ENCODE data around the gene AFF3. TPM values are rescaled to one million over a fixed set of nuclear protein-coding genes. Genes with fewer than 3 reads are reported as not detected.

The AFF3 gene
- total and polyA plus RNA-seq, 2 of the 4 experiments (the other 2 are of a cell fraction) = 12.9 to 14.3 TPM

DNA sequence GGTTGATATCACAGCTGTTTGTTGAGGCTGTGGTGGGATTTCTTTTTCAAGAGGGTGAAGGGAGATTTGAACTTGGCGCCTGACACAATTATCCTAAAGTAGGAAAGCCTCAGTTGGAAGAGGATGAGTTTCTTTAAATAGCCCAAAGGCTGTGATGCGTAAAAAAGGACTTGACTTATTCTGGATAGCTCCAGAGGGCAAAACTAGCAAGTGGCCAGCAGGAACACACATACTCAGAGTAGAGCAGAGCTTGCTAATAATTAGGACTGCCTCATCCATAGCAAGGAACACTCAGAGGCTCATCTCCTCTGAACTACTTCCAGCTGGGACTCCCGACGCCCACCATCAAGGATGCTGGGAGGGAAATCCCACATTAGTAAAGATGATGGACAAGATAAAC lies 74.0 kb downstream of the AFF3 start:
- H3K9me1 ChIP-seq (ENCODE audit: insufficient read depth, low read length) = peaks cover 6% of the 10 kb centered on the region
- no peak overlapping the region; the same call in 1 of the 2 replicates for H3K4ac ChIP-seq (ENCODE audit: low read depth, low read length)
- no peak overlapping the region for H4K8ac ChIP-seq (ENCODE audit: low read depth in 2 of 2, low read length in 2 of 2)
- peak overlapping the region; percentile 24; the same call in 1 of the 2 replicates for H2BK20ac ChIP-seq (ENCODE audit: low read depth, low read length)
- ChIA-PET CTCF (interaction anchor here (0.5 to 1.1 kb wide), 3 partner anchors 11 to 460 kb away, joined by 3 to 6 read pairs (median 3); no protein-coding TSS in a partner anchor), POLR2A (ENCODE audit: unreplicated experiment) (no interaction called here)
- no peaks in the 10 kb centered on the region for H3K27me3 ChIP-seq (ENCODE audit: control insufficient read depth, insufficient read depth, low read length)
- no peak overlapping the region for H3K4me2 ChIP-seq (ENCODE audit: low read depth, low read length)
- WGBS, 2 experiments (ENCODE audit: extremely low coverage in 2 of 2, insufficient read length in 1 of 2) = no CpG with 5 or more reads among the region's 4 CpGs
- dilution Hi-C loops (cut with HindIII; ENCODE audit: low sequenced_read_pairs, unreplicated experiment) = no loop called here
- H2BK15ac ChIP-seq (ENCODE audit: low read depth, low read length) = no peak overlapping the region; the same call in 2 of the 3 replicates
- no peak overlapping the region for H2BK5ac ChIP-seq (ENCODE audit: low read depth, low read length, poor library complexity, severe bottlenecking)
- no peak overlapping the region for H4K91ac ChIP-seq (ENCODE audit: insufficient read depth, low read depth, low read length)
- no peak overlapping the region for H3K27ac ChIP-seq (ENCODE audit: insufficient read depth, low read length)
- no peaks in the 10 kb centered on the region for H4K20me1 ChIP-seq (ENCODE audit: insufficient read depth, low read length)
- no peak overlapping the region for H3K23ac ChIP-seq (ENCODE audit: low read depth, low read length)
- peaks cover 10% of the 10 kb centered on the region; the same call in 1 of the 2 replicates for H3K36me3 ChIP-seq (ENCODE audit: control insufficient read depth, insufficient read depth, low read length)
- no peak overlapping the region for H3K4me3 ChIP-seq (ENCODE audit: insufficient read depth, low read depth, low read length)
- no peak overlapping the region for H2AFZ ChIP-seq (replicated peaks; ENCODE audit: low read length, poor library complexity)
- no TSS peak for BruUV-seq (replicated peaks)
- 0 out of 2 replicates have a peak overlapping the region, but pooled peaks have one; percentile 30 for H3K14ac ChIP-seq (replicated peaks; ENCODE audit: low read depth, low read length)
- H3K56ac ChIP-seq (ENCODE audit: extremely low read depth, insufficient read depth, low read length) = no peak overlapping the region
- no peak overlapping the region for H3K9ac ChIP-seq (ENCODE audit: low read depth, low read length)
- H3K18ac ChIP-seq (ENCODE audit: low read depth, low read length) = no peak overlapping the region
- intact Hi-C loops (cut with micrococcal nuclease) = no loop called here
- in situ Hi-C loops (cut with MboI; ENCODE audit: low sequenced_read_pairs) = no loop called here
- TF ChIP-seq FOS (IDR thresholded peaks at IDR 0.05; ENCODE audit: low read depth, low read length) (no peak), BHLHE40 (IDR thresholded peaks at IDR 0.05; ENCODE audit: low read depth, low read length) (no peak), MAZ (IDR thresholded peaks at IDR 0.05; ENCODE audit: borderline replicate concordance, low read depth, low read length) (no peak), MAFK (IDR thresholded peaks at IDR 0.05; ENCODE audit: low read depth, low read length) (no peak), POLR2A (IDR thresholded peaks at IDR 0.05; ENCODE audit: low read depth, low read length) (no peak), CTCF (conservative IDR thresholded peaks at IDR 0.05; ENCODE audit: low read depth, low read length) (no peak), MXI1 (IDR thresholded peaks at IDR 0.05; ENCODE audit: borderline replicate concordance, low read depth, low read length) (no peak), CEBPB (IDR thresholded peaks at IDR 0.05; ENCODE audit: low read depth, low read length) (no peak), CHD1 (IDR thresholded peaks at IDR 0.05; ENCODE audit: low read depth, low read length) (no peak), RAD21 (IDR thresholded peaks at IDR 0.05; ENCODE audit: low read length) (no peak), SMC3 (IDR thresholded peaks at IDR 0.05; ENCODE audit: low read depth, low read length) (no peak), RFX5 (IDR thresholded peaks at IDR 0.05; ENCODE audit: low read depth, low read length) (no peak), RCOR1 (IDR thresholded peaks at IDR 0.05; ENCODE audit: insufficient replicate concordance, low read length) (no peak), NFE2L2 (IDR thresholded peaks at IDR 0.05; ENCODE audit: low read depth, low read length) (no peak)
- TF ChIP-seq, protein P1, sequence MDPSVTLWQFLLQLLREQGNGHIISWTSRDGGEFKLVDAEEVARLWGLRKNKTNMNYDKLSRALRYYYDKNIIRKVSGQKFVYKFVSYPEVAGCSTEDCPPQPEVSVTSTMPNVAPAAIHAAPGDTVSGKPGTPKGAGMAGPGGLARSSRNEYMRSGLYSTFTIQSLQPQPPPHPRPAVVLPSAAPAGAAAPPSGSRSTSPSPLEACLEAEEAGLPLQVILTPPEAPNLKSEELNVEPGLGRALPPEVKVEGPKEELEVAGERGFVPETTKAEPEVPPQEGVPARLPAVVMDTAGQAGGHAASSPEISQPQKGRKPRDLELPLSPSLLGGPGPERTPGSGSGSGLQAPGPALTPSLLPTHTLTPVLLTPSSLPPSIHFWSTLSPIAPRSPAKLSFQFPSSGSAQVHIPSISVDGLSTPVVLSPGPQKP (IDR thresholded peaks at IDR 0.05; ENCODE audit: borderline replicate concordance, low read depth, low read length) = no peak
- TF ChIP-seq, protein P2, sequence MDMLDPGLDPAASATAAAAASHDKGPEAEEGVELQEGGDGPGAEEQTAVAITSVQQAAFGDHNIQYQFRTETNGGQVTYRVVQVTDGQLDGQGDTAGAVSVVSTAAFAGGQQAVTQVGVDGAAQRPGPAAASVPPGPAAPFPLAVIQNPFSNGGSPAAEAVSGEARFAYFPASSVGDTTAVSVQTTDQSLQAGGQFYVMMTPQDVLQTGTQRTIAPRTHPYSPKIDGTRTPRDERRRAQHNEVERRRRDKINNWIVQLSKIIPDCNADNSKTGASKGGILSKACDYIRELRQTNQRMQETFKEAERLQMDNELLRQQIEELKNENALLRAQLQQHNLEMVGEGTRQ (IDR thresholded peaks at IDR 0.05; ENCODE audit: low read depth, low read length) = no peak
- H3K79me1 ChIP-seq (ENCODE audit: low read depth in 1 of 2, low read length in 2 of 2) = peaks cover 28 to 48% of the 10 kb centered on the region in 2 experiments
- peaks cover 8% of the 10 kb centered on the region for H3K4me1 ChIP-seq (ENCODE audit: control insufficient read depth, insufficient read depth, low read length)
- DNase-seq (no peak), ATAC-seq (ENCODE audit: low read depth) (no peak)
- H4K5ac ChIP-seq (ENCODE audit: low read depth, low read length) = 0 out of 2 replicates have a peak overlapping the region, but pooled peaks have one; percentile 63
- H3K9me3 ChIP-seq (ENCODE audit: control insufficient read depth, insufficient read depth, low read length) = no peaks in the 10 kb centered on the region; the same call in none of the 2 replicates
- peak overlapping the region; percentile 6; the same call in 1 of the 2 replicates for H2AK5ac ChIP-seq (ENCODE audit: low read depth, low read length)
- no peak overlapping the region for H2AK9ac ChIP-seq (replicated peaks; ENCODE audit: low read depth, low read length, poor library complexity)
- no peak overlapping the region for H2BK120ac ChIP-seq (ENCODE audit: low read depth, low read length)

All from IMR-90 (cell line).